HG02623 (cell line): Measurements from ENCODE around the gene OR5V1.
"Not testable (repeated sequence)": the region's sequence is repeated elsewhere in the genome, so short reads cannot be mapped to it uniquely, and the experiment has no call there.

Experiments used
- ATAC-seq: cut with Tn5 transposase; IDR thresholded peaks from one replicate; pipeline ENCODE4 v1.9.1; 2021; ENCODE audit warnings: moderate library complexity; ENCODE audit not compliant: unreplicated experiment

Gene OR5V1

GRCh38 chr6:29368765-29369164 lies at the start of gene OR5V1:
Gene OR5V1, minus strand, starts transcription at chr6:29368865. Its CDS starts 12,670 bp downstream, at chr6:29356195.
- no peak for ATAC-seq

DNA sequence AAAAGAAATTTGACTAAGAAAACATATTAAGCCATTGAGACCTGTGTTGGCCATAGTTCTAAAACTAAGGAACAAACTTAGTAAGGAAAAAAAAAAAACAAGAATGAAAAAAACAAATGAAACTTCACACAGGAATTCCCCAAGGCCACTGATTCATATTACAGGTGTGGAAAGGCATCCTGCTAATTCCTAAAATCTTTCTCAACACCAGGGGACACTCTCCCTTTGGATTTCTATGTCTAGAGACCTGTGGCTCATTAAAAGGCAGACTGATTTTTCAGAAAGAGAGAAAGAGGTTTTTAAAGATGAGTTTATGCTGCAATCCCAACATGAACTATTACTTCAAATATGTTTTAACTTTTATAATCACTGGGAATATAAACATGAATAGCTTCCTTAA lies 45.9 kb upstream of the OR5V1 start, which contains the start of gene OR12D1:
Gene OR12D1 (plus strand): TSS at position 341 of the 400 bp plus-strand sequence.
- no peak for ATAC-seq

- no peak for ATAC-seq
These were observed 35.1 kb upstream of the OR5V1 start for GRCh38 chr6:29403801-29404200.

DNA sequence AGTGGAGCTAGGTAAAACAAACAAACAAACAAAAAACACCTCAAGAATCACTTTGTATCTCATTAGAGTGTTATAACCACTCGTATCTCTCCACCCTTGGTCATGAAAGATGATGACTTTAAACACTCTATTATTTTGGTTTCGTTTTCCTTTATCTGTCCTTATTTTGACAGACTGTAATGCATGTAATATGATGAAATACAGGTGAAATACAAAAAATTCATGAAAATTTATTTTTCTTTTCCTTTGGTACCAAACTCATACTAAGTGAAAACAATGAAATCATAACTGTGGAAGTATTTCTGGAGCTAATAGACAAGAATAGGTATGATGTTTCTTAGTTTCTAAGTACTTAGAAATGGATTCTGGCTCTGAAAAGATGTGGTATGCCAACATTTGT lies 30.9 kb upstream of the OR5V1 start:
- no peak for ATAC-seq

GRCh38 chr6:29395331-29395730 lies 26.7 kb upstream of the OR5V1 start, which contains the start of gene OR12D2:
Gene OR12D2, plus strand, starts transcription at chr6:29395631. Its CDS starts 1,069 bp downstream, at chr6:29396700.
- no peak for ATAC-seq

DNA sequence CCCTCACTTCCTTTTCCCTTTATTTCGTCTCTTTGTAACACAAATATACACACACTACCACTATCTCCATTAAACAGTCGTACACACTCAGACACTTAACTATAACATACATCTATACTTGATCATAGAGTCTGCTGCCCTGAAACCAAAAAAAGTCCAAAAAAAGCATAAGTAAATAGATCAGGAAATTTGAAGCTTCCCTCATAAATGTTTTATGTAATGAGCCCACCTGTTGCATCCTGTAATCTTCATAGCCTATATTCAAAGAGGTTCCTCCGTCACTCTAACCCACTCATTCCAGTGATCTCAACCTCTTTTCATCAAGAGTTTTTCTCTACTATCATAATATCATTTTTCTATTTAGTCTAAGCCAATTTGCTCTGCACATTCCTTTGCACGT lies 19.9 kb upstream of the OR5V1 start:
- no peak for ATAC-seq

- no peak for ATAC-seq
These were observed 7.3 kb upstream of the OR5V1 start for GRCh38 chr6:29376003-29376402.

- no peak for ATAC-seq
These were observed 6.5 kb upstream of the OR5V1 start, which contains the start of gene OR12D3 for GRCh38 chr6:29375191-29375590. Gene OR12D3, minus strand, starts transcription at chr6:29375291. Its CDS starts 4 bp downstream, at chr6:29375287.

DNA sequence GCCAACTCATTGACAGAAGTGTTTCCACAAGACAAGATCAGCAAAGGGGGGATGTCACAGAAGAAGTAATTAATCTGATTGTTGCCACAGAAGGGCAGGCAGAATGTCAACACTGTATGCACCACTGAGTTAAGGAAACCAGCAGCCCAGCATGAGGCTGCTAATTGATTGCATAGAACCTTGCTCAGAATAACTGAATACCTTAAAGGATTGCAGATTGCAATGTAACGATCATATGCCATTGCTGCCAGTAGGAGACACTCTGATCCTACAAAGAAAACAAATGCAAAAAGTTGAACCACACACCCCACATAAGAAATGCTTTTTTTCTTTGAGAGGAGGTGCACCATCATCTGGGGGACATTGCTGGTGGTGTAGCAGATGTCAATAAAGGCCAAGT lies 13.1 kb downstream of the OR5V1 start:
- ATAC-seq, result no peak

DNA sequence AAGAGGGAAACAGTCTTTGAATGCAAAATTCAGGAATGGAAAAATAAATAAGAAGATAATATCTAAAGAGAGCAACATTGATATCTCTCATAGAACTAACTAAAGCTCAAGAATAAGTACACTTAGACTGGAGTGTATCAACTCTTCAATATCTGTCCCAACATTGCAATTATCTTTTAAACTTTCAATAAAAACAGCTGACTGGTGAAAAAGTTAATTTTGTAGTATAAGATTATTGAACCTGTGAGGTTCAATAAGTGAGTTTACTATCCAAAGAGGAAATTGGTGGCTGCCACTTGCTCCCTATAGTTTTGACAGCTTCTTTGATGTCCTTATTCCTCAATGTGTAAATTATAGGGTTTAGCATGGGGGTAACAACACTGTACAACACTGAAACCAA lies 13.7 kb downstream of the OR5V1 start:
- ATAC-seq, result no peak

- not testable (repeated sequence) for ATAC-seq
These were observed 19.3 kb downstream of the OR5V1 start for GRCh38 chr6:29349348-29349747.

- ATAC-seq, result no peak
These were observed 23.3 kb downstream of the OR5V1 start for GRCh38 chr6:29345380-29345779.

- ATAC-seq, result no peak
These were observed 32.4 kb downstream of the OR5V1 start for GRCh38 chr6:29336269-29336668.

DNA sequence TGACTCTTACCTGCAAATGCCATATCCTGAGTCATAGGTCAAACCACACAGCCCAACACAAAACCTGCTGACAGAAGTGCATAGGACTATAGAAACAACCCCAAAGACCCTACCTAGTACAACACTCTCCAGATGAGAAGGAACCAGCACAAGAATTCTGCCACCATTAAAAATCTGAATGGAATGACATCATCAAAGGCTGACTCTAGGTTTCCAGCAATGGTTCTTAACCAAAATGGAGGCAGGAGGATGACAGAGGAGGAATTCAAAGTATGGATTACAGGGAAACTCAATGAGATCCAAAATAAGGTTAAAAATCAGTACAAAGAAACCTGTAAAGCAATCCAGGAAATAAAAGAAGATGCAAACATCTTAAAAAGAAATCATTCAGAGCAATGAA lies 36.0 kb downstream of the OR5V1 start:
- ATAC-seq, result no peak

DNA sequence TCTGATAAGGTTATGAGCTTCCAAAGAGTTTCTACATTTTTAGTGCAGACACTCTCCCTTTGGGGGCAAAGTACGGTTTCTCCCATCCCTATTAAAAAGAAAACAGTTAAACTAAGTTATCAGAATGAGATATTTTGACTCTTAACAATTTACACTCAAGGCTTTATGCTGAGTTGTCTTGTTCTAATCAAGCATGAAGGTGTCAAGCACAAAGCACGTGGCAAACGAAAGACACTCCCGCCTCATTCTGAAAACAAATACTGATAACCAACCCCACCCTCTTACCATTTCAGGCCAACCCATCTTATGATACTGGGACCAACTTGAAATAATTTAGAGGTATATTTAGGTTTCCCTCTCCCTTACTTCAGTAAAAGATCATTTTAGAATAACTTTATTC lies 42.9 kb downstream of the OR5V1 start:
- ATAC-seq, result no peak

- not testable (repeated sequence) for ATAC-seq
These were observed 45.3 kb downstream of the OR5V1 start for GRCh38 chr6:29323332-29323731.

- no peak for ATAC-seq
These were observed 48.7 kb downstream of the OR5V1 start for GRCh38 chr6:29319931-29320330.
